Neural crest cell (in vitro differentiated cells): Measurements from ENCODE around the gene SEC23B. TPM values are rescaled to one million over a fixed set of nuclear protein-coding genes. Genes with fewer than 3 reads are reported as not detected.
A peak's percentile ranks its signal among the peaks of the same experiment; 100 is the strongest.

Experiments
- DNase-seq: peaks from one replicate; pipeline ENCODE4 v3.0.0; 2021; ENCODE audit warnings: low read depth, mixed read lengths, low spot score
- H3K27ac Mint-ChIP-seq: one replicate; pipeline ENCODE4 v1.8.0; 2021; ENCODE audit warnings: mild to moderate bottlenecking, mixed read lengths; ENCODE audit not compliant: unreplicated experiment
- H3K27me3 Mint-ChIP-seq: 2 replicates; pipeline ENCODE4 v1.8.0; 2021; ENCODE audit warnings: low read depth, mild to moderate bottlenecking, mixed read lengths
- H3K36me3 Mint-ChIP-seq: 2 replicates; pipeline ENCODE4 v1.8.0; 2021; ENCODE audit warnings: low read depth, mild to moderate bottlenecking, mixed read lengths
- H3K4me1 Mint-ChIP-seq: 2 replicates; pipeline ENCODE4 v1.8.0; 2021; ENCODE audit warnings: mixed read lengths
- H3K4me3 Mint-ChIP-seq: one replicate; pipeline ENCODE4 v1.8.0; 2021; ENCODE audit warnings: mild to moderate bottlenecking, mixed read lengths
- H3K9me3 Mint-ChIP-seq: 2 replicates; pipeline ENCODE4 v1.8.0; 2021; ENCODE audit warnings: mixed read lengths
- total RNA-seq: library from RNA; stranded (reverse); gene quantifications from 2 replicates; pipeline ENCODE4 v1.2.1, GENCODE V29; 2021
- TF ChIP-seq, protein P1 (sequence below): fragments of 200-600 bp; sonication (generic); conservative IDR thresholded peaks from 2 replicates; pipeline ENCODE4 v1.5.0; 2021; ENCODE audit warnings: antibody characterized with exemption, mild to moderate bottlenecking

Gene SEC23B
- total RNA-seq, 1 donor from 2014 or later = 58.9 TPM

DNA sequence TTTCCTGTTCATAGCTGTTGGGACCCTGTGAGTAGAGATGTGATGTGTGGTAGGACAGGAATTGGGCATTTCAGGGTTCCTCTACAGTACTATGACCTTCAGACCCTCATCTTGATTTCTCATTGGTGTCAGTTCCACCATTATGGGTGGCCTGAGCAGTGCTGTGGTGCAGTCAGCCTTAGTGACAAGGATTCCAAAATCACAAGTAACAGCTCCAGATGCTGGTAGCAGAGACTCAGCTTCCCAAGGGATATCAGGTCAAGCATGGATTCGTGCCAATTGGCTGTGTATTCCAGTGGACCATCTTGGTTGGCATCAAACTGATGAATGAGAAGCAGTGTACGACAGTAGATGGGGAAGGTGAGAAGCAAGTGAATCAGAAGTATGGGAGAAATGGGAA is 63.3 kb downstream of the SEC23B start:
- no peaks in the 10 kb centered on the region for H3K27me3 Mint-ChIP-seq
- no peak overlapping the region for H3K27ac Mint-ChIP-seq
- peaks cover 20% of the 10 kb centered on the region for H3K4me1 Mint-ChIP-seq
- H3K9me3 Mint-ChIP-seq = peaks cover 2% of the 10 kb centered on the region
- TF ChIP-seq, protein P1, sequence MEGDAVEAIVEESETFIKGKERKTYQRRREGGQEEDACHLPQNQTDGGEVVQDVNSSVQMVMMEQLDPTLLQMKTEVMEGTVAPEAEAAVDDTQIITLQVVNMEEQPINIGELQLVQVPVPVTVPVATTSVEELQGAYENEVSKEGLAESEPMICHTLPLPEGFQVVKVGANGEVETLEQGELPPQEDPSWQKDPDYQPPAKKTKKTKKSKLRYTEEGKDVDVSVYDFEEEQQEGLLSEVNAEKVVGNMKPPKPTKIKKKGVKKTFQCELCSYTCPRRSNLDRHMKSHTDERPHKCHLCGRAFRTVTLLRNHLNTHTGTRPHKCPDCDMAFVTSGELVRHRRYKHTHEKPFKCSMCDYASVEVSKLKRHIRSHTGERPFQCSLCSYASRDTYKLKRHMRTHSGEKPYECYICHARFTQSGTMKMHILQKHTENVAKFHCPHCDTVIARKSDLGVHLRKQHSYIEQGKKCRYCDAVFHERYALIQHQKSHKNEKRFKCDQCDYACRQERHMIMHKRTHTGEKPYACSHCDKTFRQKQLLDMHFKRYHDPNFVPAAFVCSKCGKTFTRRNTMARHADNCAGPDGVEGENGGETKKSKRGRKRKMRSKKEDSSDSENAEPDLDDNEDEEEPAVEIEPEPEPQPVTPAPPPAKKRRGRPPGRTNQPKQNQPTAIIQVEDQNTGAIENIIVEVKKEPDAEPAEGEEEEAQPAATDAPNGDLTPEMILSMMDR = no peak
- H3K36me3 Mint-ChIP-seq = peaks cover 20% of the 10 kb centered on the region
- peak overlapping the region; percentile 42 for H3K4me3 Mint-ChIP-seq
- no peak for DNase-seq

DNA sequence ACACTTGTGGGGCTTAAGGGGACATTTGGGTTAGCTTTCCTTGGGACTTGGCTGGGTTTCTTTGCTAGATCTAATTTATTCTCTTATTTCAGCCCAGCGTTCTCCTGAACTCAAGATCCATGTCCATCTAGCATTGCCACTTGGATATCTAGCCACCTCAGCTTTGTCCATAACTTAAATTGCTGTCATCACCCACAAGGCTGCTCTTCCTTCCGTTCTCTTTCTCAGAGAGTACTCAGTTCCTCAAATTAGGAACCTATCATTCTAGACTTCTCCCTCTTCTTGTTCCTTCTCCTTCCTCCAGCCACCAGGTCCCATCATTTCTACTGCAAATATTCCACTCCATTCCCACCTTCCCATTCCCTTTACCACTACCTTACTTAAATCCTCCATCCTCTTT is 63.8 kb downstream of the SEC23B start:
- Mint-ChIP-seq H3K27me3 (no peaks in the 10 kb centered on the region), H3K36me3 (peaks cover 20% of the 10 kb centered on the region), H3K4me1 (peaks cover 16% of the 10 kb centered on the region), H3K27ac (no peak overlapping the region), H3K4me3 (peak overlapping the region; percentile 27), H3K9me3 (peaks cover 2% of the 10 kb centered on the region)
- TF ChIP-seq, protein P1 = no peak
- no peak for DNase-seq

DNA sequence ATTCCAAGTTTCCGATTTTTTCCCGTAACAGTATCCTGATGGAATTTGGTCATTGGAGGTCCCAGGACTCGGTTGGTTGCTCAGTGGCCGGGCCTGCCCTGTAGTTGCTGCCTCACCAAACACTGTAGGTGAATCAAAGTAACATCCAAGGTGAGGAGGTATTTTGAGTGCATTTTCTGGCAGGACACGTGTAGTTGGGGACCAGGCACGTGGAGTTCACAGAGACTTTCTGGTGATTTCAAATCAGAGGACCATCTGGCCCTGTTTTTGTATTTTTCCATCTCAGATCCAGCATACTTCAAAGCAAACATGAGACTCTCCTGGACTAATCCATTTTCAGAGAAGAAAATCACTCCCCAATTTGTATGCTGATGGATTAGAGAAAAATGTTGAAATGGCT is 70.2 kb downstream of the SEC23B start:
- H3K9me3 Mint-ChIP-seq = no peaks in the 10 kb centered on the region
- no peaks in the 10 kb centered on the region for H3K27me3 Mint-ChIP-seq
- no peak overlapping the region for H3K4me3 Mint-ChIP-seq
- no peaks in the 10 kb centered on the region for H3K36me3 Mint-ChIP-seq
- no peak for DNase-seq
- H3K4me1 Mint-ChIP-seq = no peaks in the 10 kb centered on the region
- H3K27ac Mint-ChIP-seq = no peak overlapping the region
- TF ChIP-seq, protein P1 = no peak

DNA sequence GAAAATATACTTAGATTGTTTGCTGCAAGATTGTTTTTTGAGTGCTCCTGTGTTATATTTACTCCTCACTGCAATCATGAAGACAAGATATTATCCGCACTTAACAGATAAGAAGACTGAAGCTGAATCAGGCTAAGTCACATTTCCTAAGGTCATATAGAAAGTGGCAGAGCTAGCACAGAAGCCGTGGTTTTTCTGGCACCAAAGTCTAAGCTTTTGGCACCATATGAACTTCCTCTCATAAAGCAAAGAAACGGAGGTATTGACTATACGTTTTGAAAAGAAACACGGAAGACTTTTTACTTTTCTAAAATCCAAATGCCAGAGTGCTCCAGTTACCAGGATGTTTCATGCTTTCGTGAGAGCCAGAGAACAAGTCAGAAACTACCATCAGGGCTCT is 70.8 kb downstream of the SEC23B start:
- H3K9me3 Mint-ChIP-seq = no peaks in the 10 kb centered on the region
- H3K27me3 Mint-ChIP-seq = no peaks in the 10 kb centered on the region
- H3K36me3 Mint-ChIP-seq = no peaks in the 10 kb centered on the region
- DNase-seq = no peak
- TF ChIP-seq, protein P1 = no peak
- H3K4me3 Mint-ChIP-seq = no peak overlapping the region
- no peaks in the 10 kb centered on the region for H3K4me1 Mint-ChIP-seq
- no peak overlapping the region for H3K27ac Mint-ChIP-seq

DNA sequence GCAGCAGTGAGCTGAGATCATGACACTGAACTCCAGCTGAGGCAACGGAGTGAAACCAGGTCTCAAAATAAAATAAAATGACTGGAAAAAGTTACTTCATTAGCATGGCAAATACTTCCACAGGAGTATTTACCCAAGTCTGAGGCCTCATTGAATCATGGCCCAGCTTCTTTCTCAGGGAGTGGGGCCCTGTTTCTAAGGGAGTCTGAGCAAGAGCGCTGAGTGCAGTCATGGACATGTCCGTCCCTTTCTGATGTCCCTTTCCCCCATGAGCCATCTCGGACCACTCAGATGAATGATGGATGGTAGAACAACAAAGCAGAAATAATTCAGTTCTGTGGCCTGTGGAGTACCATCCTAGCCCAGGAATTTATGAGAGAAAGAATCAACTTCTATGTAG is 72.3 kb downstream of the SEC23B start:
- TF ChIP-seq, protein P1 = no peak
- no peaks in the 10 kb centered on the region for H3K36me3 Mint-ChIP-seq
- no peaks in the 10 kb centered on the region for H3K4me1 Mint-ChIP-seq
- no peak overlapping the region for H3K27ac Mint-ChIP-seq
- no peak for DNase-seq
- H3K9me3 Mint-ChIP-seq = no peaks in the 10 kb centered on the region
- H3K27me3 Mint-ChIP-seq = no peaks in the 10 kb centered on the region
- no peak overlapping the region for H3K4me3 Mint-ChIP-seq

DNA sequence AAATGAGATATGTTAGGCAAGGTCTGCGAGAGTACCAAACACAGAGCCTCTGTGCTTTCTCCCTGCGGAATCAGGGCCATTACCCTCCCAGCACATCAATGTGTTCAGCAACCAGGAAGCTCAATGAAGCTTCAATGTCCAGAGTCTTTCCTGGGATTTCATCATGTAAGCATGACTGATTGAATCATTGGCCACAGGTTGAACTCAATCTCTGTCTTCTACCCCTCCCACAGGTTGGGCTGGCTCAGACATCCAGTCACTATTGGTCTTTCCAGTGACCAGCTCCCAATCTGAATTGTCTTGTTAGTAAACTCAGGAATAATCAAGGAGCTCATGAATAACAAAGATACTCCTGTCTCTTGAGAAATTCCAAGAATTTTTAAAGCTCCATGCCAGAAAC is 77.4 kb downstream of the SEC23B start:
- peaks cover 2% of the 10 kb centered on the region for H3K36me3 Mint-ChIP-seq
- no peaks in the 10 kb centered on the region for H3K27me3 Mint-ChIP-seq
- H3K9me3 Mint-ChIP-seq = peaks cover 2% of the 10 kb centered on the region
- TF ChIP-seq, protein P1 = no peak
- H3K4me1 Mint-ChIP-seq = peaks cover 27% of the 10 kb centered on the region
- no peak overlapping the region for H3K27ac Mint-ChIP-seq
- DNase-seq = no peak
- peak overlapping the region; percentile 58 for H3K4me3 Mint-ChIP-seq
